Anterior cingulate cortex (tissue), 58 donors: ENCODE measurements around the gene GRAP.

Experiments
- DNase-seq, 58 donors: peaks; one replicate each; lab custom pipeline; 2025; lab: John Stamatoyannopoulos, UW

GRAP gene

GRCh38 chr17:19019041-19019941 is 27.5 kb downstream of the GRAP start:
- DNase-seq, result no peak

- DNase-seq, result no peak
These were observed 28.2 kb downstream of the GRAP start for GRCh38 chr17:19018600-19018950.

GRCh38 chr17:19017804-19018599 is 28.8 kb downstream of the GRAP start:
- DNase-seq, result no peak

GRCh38 chr17:19017401-19017800 is 29.4 kb downstream of the GRAP start:
- no peak for DNase-seq

GRCh38 chr17:19016881-19017280 is 29.9 kb downstream of the GRAP start:
- DNase-seq, result no peak

- no peak for DNase-seq
These were observed 30.5 kb downstream of the GRAP start for GRCh38 chr17:19016297-19016696.

GRCh38 chr17:19015428-19015827 is 31.3 kb downstream of the GRAP start:
- DNase-seq, result no peak

GRCh38 chr17:19014628-19015215 is 32.0 kb downstream of the GRAP start:
- DNase-seq, result no peak

GRCh38 chr17:19013806-19014627 is 32.7 kb downstream of the GRAP start:
- peak in 1 of 58 donors; percentile 26 for DNase-seq

- no peak for DNase-seq
These were observed 33.5 kb downstream of the GRAP start for GRCh38 chr17:19013226-19013625.

GRCh38 chr17:19012171-19013080 is 34.3 kb downstream of the GRAP start:
- no peak for DNase-seq

- DNase-seq, result no peak
These were observed 35.2 kb downstream of the GRAP start for GRCh38 chr17:19011581-19011980.

- no peak for DNase-seq
These were observed 35.8 kb downstream of the GRAP start for GRCh38 chr17:19010729-19011505.

- DNase-seq, result no peak
These were observed 36.8 kb downstream of the GRAP start for GRCh38 chr17:19009970-19010369.

GRCh38 chr17:19006698-19007097 is 40.1 kb downstream of the GRAP start:
- DNase-seq, result no peak

- DNase-seq, result no peak
These were observed 40.8 kb downstream of the GRAP start for GRCh38 chr17:19005789-19006430.

- DNase-seq, result no peak
These were observed 41.5 kb downstream of the GRAP start for GRCh38 chr17:19005137-19005773.
